HepG2 (cell line): ENCODE results near the gene SLC5A5.

ENCODE experiments used
- HBP1 ChIP-seq: IDR thresholded peaks from 2 replicates; pipeline ENCODE4 v1.6.1; 2016; ENCODE audit warnings: low read depth, control low read depth
- HNRNPLL ChIP-seq: fragments of 200-400 bp; formaldehyde crosslinking; IDR thresholded peaks from 2 replicates; pipeline ENCODE4 v1.6.1; 2017; ENCODE audit warnings: mild to moderate bottlenecking, low read depth, low read length; ENCODE audit not compliant: poor library complexity, severe bottlenecking
- KDM5A ChIP-seq: fragments of 200-600 bp; sonication (generic); IDR thresholded peaks from 2 replicates; pipeline ENCODE4 v1.7.0; 2018; ENCODE audit warnings: antibody characterized with exemption, mild to moderate bottlenecking, low read length, borderline replicate concordance
- NFATC3 ChIP-seq: sonication (generic); formaldehyde crosslinking; IDR thresholded peaks from 2 replicates; pipeline ENCODE4 v1.5.1; 2020; ENCODE audit warnings: mild to moderate bottlenecking, missing genetic modification reagents
- PATZ1 ChIP-seq: sonication (generic); formaldehyde crosslinking; IDR thresholded peaks from 2 replicates; pipeline ENCODE4 v1.4.0; 2020; ENCODE audit warnings: missing genetic modification reagents
- RERE ChIP-seq: IDR thresholded peaks from 2 replicates; pipeline ENCODE4 v1.6.1; 2016; ENCODE audit warnings: low read depth, missing genetic modification reagents, missing compliant biosample characterization
- STAT6 ChIP-seq: sonication (generic); formaldehyde crosslinking; IDR thresholded peaks from 2 replicates; pipeline ENCODE4 v1.4.0; 2020; ENCODE audit warnings: missing genetic modification reagents, mild to moderate bottlenecking, borderline replicate concordance
- ZNF549 ChIP-seq: sonication (generic); formaldehyde crosslinking; IDR thresholded peaks from 2 replicates; pipeline ENCODE4 v1.5.0; 2020; ENCODE audit warnings: missing genetic modification reagents
- ZNF577 ChIP-seq: sonication (generic); formaldehyde crosslinking; IDR thresholded peaks from 2 replicates; pipeline ENCODE4 v1.4.0; 2020; ENCODE audit warnings: mild to moderate bottlenecking, low read depth, missing genetic modification reagents, borderline replicate concordance
- ZSCAN29 ChIP-seq: sonication (generic); formaldehyde crosslinking; conservative IDR thresholded peaks from 2 replicates; pipeline ENCODE4 v1.4.0; 2020; ENCODE audit warnings: mild to moderate bottlenecking, missing genetic modification reagents
- TF ChIP-seq, protein P1 (sequence below): sonication (generic); formaldehyde crosslinking; IDR thresholded peaks from 2 replicates; pipeline ENCODE4 v1.5.0; 2020; ENCODE audit warnings: mild to moderate bottlenecking, missing genetic modification reagents, moderate library complexity

DNA sequence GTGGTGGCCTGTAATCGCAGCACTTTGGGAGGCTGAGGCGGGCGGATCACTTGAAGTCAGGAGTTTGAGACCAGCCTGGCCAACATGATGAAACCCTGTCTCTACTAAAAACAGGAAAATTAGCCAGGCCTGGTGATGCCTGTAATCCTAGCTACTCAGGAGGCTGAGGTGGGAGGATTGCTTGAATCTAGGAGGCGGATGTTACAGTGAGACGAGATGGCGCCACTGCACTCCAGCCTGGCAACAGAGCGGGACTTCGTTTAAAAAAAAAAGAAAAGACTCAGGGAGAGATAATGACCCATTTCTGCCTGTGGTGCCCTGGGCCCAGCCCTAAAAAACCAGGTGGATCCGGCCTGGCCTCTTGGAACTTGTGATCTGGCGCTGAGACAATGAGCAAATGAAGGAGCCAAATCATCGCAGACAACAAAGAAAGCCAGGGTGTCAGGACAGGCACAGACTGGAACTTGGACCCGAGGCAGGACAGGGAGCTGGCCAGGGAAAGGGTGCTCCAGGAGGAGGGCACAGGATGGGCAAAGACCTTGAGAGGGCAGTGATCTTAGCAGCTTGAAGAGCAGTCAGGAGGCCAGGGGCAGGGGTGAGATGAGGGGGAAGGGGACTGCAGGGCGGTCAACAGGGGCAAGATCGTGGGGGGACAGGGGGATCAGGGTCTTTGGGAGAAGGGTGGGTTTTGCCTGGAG is 23.0 kb upstream of the SLC5A5 start:
- TF ChIP-seq ZNF549 (CRISPR knock-in tag) = no peak
- TF ChIP-seq, protein P1, sequence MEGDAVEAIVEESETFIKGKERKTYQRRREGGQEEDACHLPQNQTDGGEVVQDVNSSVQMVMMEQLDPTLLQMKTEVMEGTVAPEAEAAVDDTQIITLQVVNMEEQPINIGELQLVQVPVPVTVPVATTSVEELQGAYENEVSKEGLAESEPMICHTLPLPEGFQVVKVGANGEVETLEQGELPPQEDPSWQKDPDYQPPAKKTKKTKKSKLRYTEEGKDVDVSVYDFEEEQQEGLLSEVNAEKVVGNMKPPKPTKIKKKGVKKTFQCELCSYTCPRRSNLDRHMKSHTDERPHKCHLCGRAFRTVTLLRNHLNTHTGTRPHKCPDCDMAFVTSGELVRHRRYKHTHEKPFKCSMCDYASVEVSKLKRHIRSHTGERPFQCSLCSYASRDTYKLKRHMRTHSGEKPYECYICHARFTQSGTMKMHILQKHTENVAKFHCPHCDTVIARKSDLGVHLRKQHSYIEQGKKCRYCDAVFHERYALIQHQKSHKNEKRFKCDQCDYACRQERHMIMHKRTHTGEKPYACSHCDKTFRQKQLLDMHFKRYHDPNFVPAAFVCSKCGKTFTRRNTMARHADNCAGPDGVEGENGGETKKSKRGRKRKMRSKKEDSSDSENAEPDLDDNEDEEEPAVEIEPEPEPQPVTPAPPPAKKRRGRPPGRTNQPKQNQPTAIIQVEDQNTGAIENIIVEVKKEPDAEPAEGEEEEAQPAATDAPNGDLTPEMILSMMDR (CRISPR knock-in tag) = no peak
- no peak for TF ChIP-seq ZNF577 (CRISPR knock-in tag)
- no peak for TF ChIP-seq STAT6 (CRISPR knock-in tag)
- TF ChIP-seq HBP1 (CRISPR knock-in tag) = no peak
- no peak for TF ChIP-seq ZSCAN29
- no peak for TF ChIP-seq RERE (CRISPR knock-in tag)
- no peak for TF ChIP-seq NFATC3
- TF ChIP-seq HNRNPLL = no peak
- no peak for TF ChIP-seq KDM5A
- no peak for TF ChIP-seq PATZ1 (CRISPR knock-in tag)
